HCT116 (cell line): Measurements from ENCODE around the gene CRYBB1. TPM values are rescaled to one million over a fixed set of nuclear protein-coding genes. Genes with fewer than 3 reads are reported as not detected.

ENCODE experiments used
- ATAC-seq: fragments of 200-7000 bp; cut with Tn5 transposase; 2 replicates; pipeline ENCODE4 v1.9.1; 2020; ENCODE audit warnings: mild to moderate bottlenecking, moderate library complexity
- BruUV-seq: library from RNA; stranded (reverse); fragments of 400-500 nt; replicated peaks from 2 replicates; lab custom pipeline; 2021; lab: Mats Ljungman, UMichigan
- CTCF ChIA-PET: fragments of 300-600 bp; sonication (Branson Sonifier 250); formaldehyde crosslinking; loops from one replicate; lab custom pipeline; 2021; ENCODE audit warnings: antibody characterized with exemption; lab: Charles Lee
- POLR2A ChIA-PET: fragments of 300-600, 350-600 bp; sonication (Branson Sonifier 250); formaldehyde crosslinking; loops from one replicate; lab custom pipeline; 2021; ENCODE audit warnings: antibody characterized with exemption; lab: Charles Lee
- RAD21 ChIA-PET, 2 experiments: fragments of 300-600 bp; sonication (Branson Sonifier 250); formaldehyde crosslinking; loops; one replicate each; lab custom pipeline; 2023; ENCODE audit warnings: low total read pairs in 2 of 2; ENCODE audit not compliant: uncharacterized antibody in 2 of 2, unreplicated experiment in 2 of 2, low non-redundant PET in 1 of 2; lab: Charles Lee
- DNase-seq: peaks from one replicate; pipeline ENCODE4 v3.0.0-alpha.2; 2010; ENCODE audit warnings: low read depth, low spot score
- H2AFZ ChIP-seq: fragments of 200-600 bp; shearing (Covaris generic), sonication (generic); 2 replicates; pipeline ENCODE4 v1.6.1; 2017; ENCODE audit warnings: low read depth, mixed run types, mixed read lengths, antibody characterized with exemption, low read length; ENCODE audit not compliant: poor library complexity, severe bottlenecking
- H3K27ac ChIP-seq: 2 replicates; pipeline ENCODE4 v1.5.1; 2012; ENCODE audit warnings: low read depth, low read length
- H3K27me3 ChIP-seq: fragments of 200-600 bp; sonication (generic); 2 replicates; pipeline ENCODE4 v1.6.1; 2016; ENCODE audit warnings: mixed run types, low read length, mixed read lengths; ENCODE audit not compliant: insufficient read depth
- H3K36me3 ChIP-seq, 2 experiments: fragments of 200-500 bp in 1 of 2; fragments of 200-600 bp in 1 of 2; sonication (Bioruptor generic) in 1 of 2; sonication (generic) in 1 of 2; 2 replicates each; pipeline versions ENCODE4 v1.5.1 to v1.6.1; 2014 to 2016; ENCODE audit warnings: low read length in 2 of 2, inconsistent platforms in 1 of 2, mixed read lengths in 1 of 2, mixed run types in 1 of 2; ENCODE audit not compliant: insufficient read depth in 2 of 2, control insufficient read depth in 1 of 2
- H3K4me1 ChIP-seq, 2 experiments: fragments of 200-600 bp in 1 of 2; sonication (generic) in 1 of 2; 2 replicates each; pipeline versions ENCODE4 v1.5.1 to v1.6.1; 2012 to 2017; ENCODE audit warnings: low read length in 2 of 2, inconsistent platforms in 1 of 2, mild to moderate bottlenecking in 1 of 2, mixed read lengths in 1 of 2, mixed run types in 1 of 2, moderate library complexity in 1 of 2; ENCODE audit not compliant: insufficient read depth in 2 of 2, control insufficient read depth in 1 of 2
- H3K4me2 ChIP-seq: fragments of 200-600 bp; sonication (generic); 2 replicates; pipeline ENCODE4 v1.6.1; 2017; ENCODE audit warnings: mixed run types, low read length, mixed read lengths
- H3K4me3 ChIP-seq, 2 experiments: fragments of 200-600 bp in 1 of 2; sonication (generic) in 1 of 2; replicated peaks in 1 of 2; 2 replicates each; pipeline ENCODE4 v1.5.1; 2011 to 2016; ENCODE audit warnings: low read length in 2 of 2, control low read depth in 1 of 2, low read depth in 1 of 2, mild to moderate bottlenecking in 1 of 2, mixed read lengths in 1 of 2, mixed run types in 1 of 2
- H3K79me2 ChIP-seq: fragments of 200-600 bp; sonication (generic); 2 replicates; pipeline ENCODE4 v1.6.1; 2017; ENCODE audit warnings: mild to moderate bottlenecking, mixed run types, low read length, moderate library complexity, mixed read lengths; ENCODE audit not compliant: insufficient read depth
- H3K9ac ChIP-seq: fragments of 200-600 bp; sonication (generic); 2 replicates; pipeline ENCODE4 v1.6.1; 2016; ENCODE audit warnings: low read length, mixed read lengths
- H3K9me2 ChIP-seq: fragments of 200-600 bp; sonication (generic), shearing (Covaris generic); 2 replicates; pipeline ENCODE4 v1.6.1; 2017; ENCODE audit warnings: mixed run types, mild to moderate bottlenecking, moderate library complexity; ENCODE audit not compliant: insufficient read depth
- H3K9me3 ChIP-seq, 2 experiments: fragments of 200-500 bp in 1 of 2; fragments of 200-600 bp in 1 of 2; sonication (Bioruptor generic) in 1 of 2; sonication (generic) in 1 of 2; 2 replicates each; pipeline ENCODE4 v1.6.1; 2014 to 2017; ENCODE audit warnings: low read length in 2 of 2, mixed read lengths in 2 of 2, inconsistent platforms in 1 of 2, low read depth in 1 of 2, mild to moderate bottlenecking in 1 of 2, mixed run types in 1 of 2, moderate library complexity in 1 of 2; ENCODE audit not compliant: control insufficient read depth in 1 of 2, insufficient read depth in 1 of 2
- H4K20me1 ChIP-seq: fragments of 200-600 bp; sonication (generic), shearing (Covaris generic); 2 replicates; pipeline ENCODE4 v1.6.1; 2017; ENCODE audit warnings: mixed run types, mild to moderate bottlenecking, moderate library complexity; ENCODE audit not compliant: insufficient read depth
- CBX3 ChIP-seq: IDR thresholded peaks from 2 replicates; pipeline ENCODE4 v1.6.1; 2012; ENCODE audit warnings: low read depth
- CEBPB ChIP-seq: IDR thresholded peaks from 2 replicates; pipeline ENCODE4 v1.6.1; 2012; ENCODE audit warnings: low read depth
- EZH2 ChIP-seq: fragments of 200-600 bp; sonication (generic); IDR thresholded peaks from 2 replicates; pipeline ENCODE4 v1.6.1; 2017; ENCODE audit warnings: antibody characterized with exemption, mixed run types
- FOSL1 ChIP-seq: IDR thresholded peaks from 2 replicates; pipeline ENCODE4 v1.6.1; 2012; ENCODE audit warnings: low read depth
- JUND ChIP-seq: IDR thresholded peaks from 2 replicates; pipeline ENCODE4 v1.6.1; 2012
- POLR2A ChIP-seq: IDR thresholded peaks from 2 replicates; pipeline ENCODE4 v1.7.0; 2011; ENCODE audit warnings: borderline replicate concordance; ENCODE audit not compliant: insufficient read depth, insufficient read length; ENCODE audit errors: extremely low read depth
- RAD21 ChIP-seq: IDR thresholded peaks from 2 replicates; pipeline ENCODE4 v1.6.1; 2012; ENCODE audit warnings: low read depth, mild to moderate bottlenecking
- SIN3A ChIP-seq: IDR thresholded peaks from 2 replicates; pipeline ENCODE4 v1.6.1; 2012; ENCODE audit warnings: low read depth
- ZNF274 ChIP-seq: fragments of 200-500 bp; sonication (Bioruptor generic); IDR thresholded peaks from 2 replicates; pipeline ENCODE4 v1.6.1; 2014; ENCODE audit warnings: mild to moderate bottlenecking, low read depth, low read length, inconsistent platforms
- intact Hi-C: fragments of 100-400 bp; cut with micrococcal nuclease; formaldehyde crosslinking; loops from 2 replicates; pipeline ENCODE4 v1.10.0; 2022
- total RNA-seq: library from RNA; stranded (reverse); gene quantifications from one replicate; pipeline ENCODE4 v1.2.1, GENCODE V29; 2021; ENCODE audit not compliant: unreplicated experiment
- TF ChIP-seq, protein P1 (sequence below): IDR thresholded peaks from 2 replicates; pipeline ENCODE4 v1.6.1; 2012
- TF ChIP-seq, protein P2 (sequence below): IDR thresholded peaks from 2 replicates; pipeline ENCODE4 v1.6.1; 2012

CRYBB1 gene
- total RNA-seq, 1 experiment from 2014 or later, result not detected

DNA sequence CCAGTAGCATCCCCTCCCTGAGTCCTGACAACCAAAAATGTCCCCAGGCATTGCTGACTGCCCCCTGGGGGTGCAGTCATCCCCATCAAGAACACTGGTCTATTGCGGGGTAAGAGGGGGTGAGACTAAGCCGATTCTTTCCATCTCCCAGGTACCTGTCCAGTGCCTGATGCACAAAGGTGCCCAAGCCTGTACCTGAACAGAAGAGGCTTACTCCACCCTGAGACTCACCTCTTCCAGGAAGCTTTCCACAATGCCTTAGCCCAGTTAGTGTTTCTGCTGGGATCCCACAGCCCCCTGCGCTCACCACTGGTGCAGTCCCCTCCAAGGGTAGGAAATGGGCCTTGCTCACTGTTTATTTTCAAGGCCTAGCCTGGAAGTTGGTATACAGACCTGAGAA is 50.8 kb downstream of the CRYBB1 start:
- H3K9me2 ChIP-seq, result no peaks in the 10 kb centered on the region
- no peak for TF ChIP-seq CBX3
- no peak for TF ChIP-seq ZNF274
- TF ChIP-seq, protein P1, sequence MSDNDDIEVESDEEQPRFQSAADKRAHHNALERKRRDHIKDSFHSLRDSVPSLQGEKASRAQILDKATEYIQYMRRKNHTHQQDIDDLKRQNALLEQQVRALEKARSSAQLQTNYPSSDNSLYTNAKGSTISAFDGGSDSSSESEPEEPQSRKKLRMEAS, result no peak
- TF ChIP-seq CEBPB, result no peak
- no peak for TF ChIP-seq FOSL1
- no peak for TF ChIP-seq SIN3A
- no peak for TF ChIP-seq RAD21
- no peak for TF ChIP-seq EZH2
- TF ChIP-seq, protein P2, sequence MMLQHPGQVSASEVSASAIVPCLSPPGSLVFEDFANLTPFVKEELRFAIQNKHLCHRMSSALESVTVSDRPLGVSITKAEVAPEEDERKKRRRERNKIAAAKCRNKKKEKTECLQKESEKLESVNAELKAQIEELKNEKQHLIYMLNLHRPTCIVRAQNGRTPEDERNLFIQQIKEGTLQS, result no peak
- TF ChIP-seq JUND, result no peak
- TF ChIP-seq POLR2A, result no peak
- TF ChIP-seq, all 23 proteins: peak for 0
- ChIA-PET CTCF (no interaction called here), POLR2A (no interaction called here), RAD21 (no interaction called here)
- Histone ChIP-seq H3K27ac (no peak overlapping the region), H4K20me1 (no peaks in the 10 kb centered on the region), H3K9ac (no peak overlapping the region), H3K27me3 (no peaks in the 10 kb centered on the region), H2AFZ (no peak overlapping the region), H3K4me1 (peaks cover 6 to 9% of the 10 kb centered on the region in 2 experiments; a peak in 3 of 4 replicates), H3K4me2 (no peak overlapping the region), H3K4me3 (no peak overlapping the region), H3K79me2 (peaks cover 6% of the 10 kb centered on the region; the same call in 1 of the 2 replicates), H3K9me3 (no peaks in the 10 kb centered on the region), H3K36me3 (no peaks in the 10 kb centered on the region)
- no peak for ATAC-seq
- no TSS peak for BruUV-seq
- no peak for DNase-seq
- intact Hi-C loops, result no loop called here

DNA sequence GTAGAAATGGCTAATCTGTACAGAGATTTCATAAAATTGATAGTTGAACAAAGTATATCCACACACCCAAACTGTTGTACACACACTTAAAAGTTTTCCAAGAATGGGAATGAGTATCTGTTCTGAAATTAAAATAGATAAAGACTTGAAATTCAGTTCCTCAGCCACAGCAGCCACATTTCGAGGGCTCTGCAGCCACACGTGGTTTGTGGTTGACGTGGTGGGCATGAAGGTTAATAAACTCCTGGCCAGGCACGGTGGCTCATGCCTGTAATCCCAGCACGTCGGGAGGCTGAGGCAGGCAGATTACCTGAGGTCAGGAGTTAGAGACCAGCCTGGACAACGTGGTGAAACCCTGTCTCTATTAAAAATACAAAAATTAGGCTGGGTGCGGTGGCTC is 51.9 kb downstream of the CRYBB1 start:
- CTCF ChIA-PET, result no interaction called here
- Histone ChIP-seq H3K9me3 (no peaks in the 10 kb centered on the region), H3K36me3 (no peaks in the 10 kb centered on the region), H3K9ac (no peak overlapping the region), H3K27me3 (no peaks in the 10 kb centered on the region), H3K27ac (no peak overlapping the region), H4K20me1 (no peaks in the 10 kb centered on the region), H3K4me2 (no peak overlapping the region), H3K9me2 (no peaks in the 10 kb centered on the region), H2AFZ (no peak overlapping the region), H3K4me3 (no peak overlapping the region), H3K79me2 (peaks cover 6% of the 10 kb centered on the region; the same call in 1 of the 2 replicates), H3K4me1 (peaks cover 6 to 9% of the 10 kb centered on the region in 2 experiments; a peak in 3 of 4 replicates)
- intact Hi-C loops, result no loop called here
- TF ChIP-seq RAD21 (no peak), EZH2 (no peak)
- POLR2A ChIA-PET, result no interaction called here
- ATAC-seq, result no peak
- no TSS peak for BruUV-seq
- RAD21 ChIA-PET, result no interaction called here
- DNase-seq, result no peak
